GM18508 (cell line): ENCODE data around the gene C4BPB.
A peak's percentile ranks its signal among the peaks of the same experiment; 100 is the strongest.

ENCODE experiments used
- ATAC-seq: cut with Tn5 transposase; IDR thresholded peaks from one replicate; pipeline ENCODE4 v1.9.1; 2021; ENCODE audit warnings: moderate number of reproducible peaks; ENCODE audit not compliant: insufficient read depth, unreplicated experiment

Gene C4BPB

GRCh38 chr1:207079706-207080241 lies 8.9 kb upstream of the C4BPB start:
- ATAC-seq: no peak

- ATAC-seq: no peak
These were observed 7.6 kb upstream of the C4BPB start for GRCh38 chr1:207081088-207081487.

DNA sequence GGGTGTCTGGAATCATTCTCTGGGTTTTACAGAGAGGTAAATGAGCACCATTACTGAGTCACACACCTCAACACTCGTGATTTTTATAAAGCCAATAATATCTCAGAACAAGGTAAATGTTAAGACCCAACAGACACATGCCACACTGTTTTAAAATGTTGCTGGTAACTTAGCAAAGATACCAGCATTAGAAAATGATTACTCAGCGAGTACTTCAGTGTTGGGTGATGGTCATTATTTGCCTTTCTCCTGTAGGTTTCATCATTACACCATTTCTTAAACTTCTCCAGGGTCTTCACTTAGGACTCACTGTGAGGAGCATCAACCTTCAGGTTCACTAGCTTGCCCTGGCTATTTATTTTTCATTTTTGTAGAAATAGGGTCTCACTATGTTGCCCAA lies 6.9 kb upstream of the C4BPB start:
- no peak for ATAC-seq

GRCh38 chr1:207084232-207084631 lies 4.4 kb upstream of the C4BPB start:
- ATAC-seq: no peak

- no peak for ATAC-seq
These were observed 3.9 kb upstream of the C4BPB start for GRCh38 chr1:207084701-207085180.

- no peak for ATAC-seq
These were observed 2.8 kb upstream of the C4BPB start for GRCh38 chr1:207085887-207086286.

GRCh38 chr1:207088161-207088560 lies 499 bp upstream of the C4BPB start:
- ATAC-seq: no peak

GRCh38 chr1:207089627-207090355 lies 1.1 kb downstream of the C4BPB start:
- ATAC-seq: no peak

DNA sequence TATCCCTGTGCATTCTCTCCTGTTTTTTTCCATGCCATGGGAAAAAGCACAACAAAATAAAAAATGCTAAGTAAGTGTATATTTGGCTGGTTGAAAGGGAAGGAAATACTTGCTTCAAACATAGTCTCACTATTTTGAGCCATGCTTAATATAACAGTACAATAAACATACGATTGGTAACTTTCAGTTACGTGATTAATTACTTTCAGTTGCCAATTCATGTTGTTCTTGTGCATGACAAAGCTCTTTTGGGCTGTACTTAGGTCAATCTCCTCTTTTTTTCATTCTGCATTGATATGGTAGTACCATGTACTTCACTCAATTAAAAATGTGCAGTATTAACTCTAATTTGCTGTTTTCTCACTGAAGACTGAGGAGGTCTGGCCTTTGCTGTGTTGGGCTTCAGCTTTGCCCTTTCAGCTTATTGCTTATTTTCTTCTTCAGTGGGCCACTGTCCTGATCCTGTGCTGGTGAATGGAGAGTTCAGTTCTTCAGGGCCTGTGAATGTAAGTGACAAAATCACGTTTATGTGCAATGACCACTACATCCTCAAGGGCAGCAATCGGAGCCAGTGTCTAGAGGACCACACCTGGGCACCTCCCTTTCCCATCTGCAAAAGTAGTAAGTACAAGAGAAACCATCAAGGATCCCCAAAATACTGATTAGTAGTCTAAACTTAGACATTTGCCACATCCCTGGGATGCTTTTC lies 2.7 kb downstream of the C4BPB start:
- ATAC-seq: no peak

GRCh38 chr1:207093944-207094343 lies 5.3 kb downstream of the C4BPB start:
- no peak for ATAC-seq

GRCh38 chr1:207097871-207098324 lies 9.2 kb downstream of the C4BPB start:
- ATAC-seq: peak; percentile 80

- no peak for ATAC-seq
These were observed 13.1 kb downstream of the C4BPB start for GRCh38 chr1:207101720-207102119.

- no peak for ATAC-seq
These were observed 13.5 kb downstream of the C4BPB start for GRCh38 chr1:207102146-207102545.

DNA sequence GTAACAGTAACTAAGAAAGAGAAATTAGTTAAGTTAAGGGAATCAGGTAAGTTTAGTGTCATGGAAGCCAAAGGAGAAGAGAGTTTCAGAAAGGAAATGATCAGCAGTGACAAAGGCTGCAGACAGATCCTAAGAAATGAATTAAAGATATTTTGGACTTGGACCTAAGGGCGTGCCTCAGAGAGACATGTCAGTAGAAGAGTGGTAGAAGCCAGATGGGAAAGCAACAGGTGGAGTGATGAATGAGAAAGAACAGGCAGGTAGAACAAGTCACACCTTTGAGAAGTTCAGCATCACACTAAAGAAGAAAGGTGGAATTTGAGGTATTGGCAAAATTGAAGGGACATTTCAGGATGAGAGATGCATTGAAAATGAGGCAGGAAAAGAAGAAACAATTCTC lies 14.0 kb downstream of the C4BPB start:
- no peak for ATAC-seq

DNA sequence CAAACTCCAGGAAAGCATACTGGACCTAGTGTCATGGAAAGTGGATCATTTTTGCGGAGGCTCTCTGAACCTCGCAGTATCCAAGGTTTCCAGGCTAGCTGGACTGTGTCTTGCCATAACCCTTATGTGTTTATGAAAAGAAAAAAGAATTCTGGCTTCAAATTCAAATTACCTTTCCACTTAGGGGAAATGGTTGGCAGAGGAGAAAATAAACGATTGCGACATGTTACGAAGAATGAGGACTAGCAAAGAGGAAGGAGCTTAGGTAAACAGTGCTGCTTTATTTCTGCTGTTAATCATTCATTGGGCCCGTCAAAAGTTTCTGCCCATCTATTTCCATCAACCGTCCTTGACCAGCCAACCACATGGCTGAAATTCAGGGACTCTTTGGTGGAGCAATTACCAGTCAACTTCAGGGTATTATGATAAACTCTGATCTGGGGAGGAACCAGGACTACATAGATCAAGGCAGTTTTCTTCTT lies 15.3 kb downstream of the C4BPB start, which contains the start of gene C4BPA:
Gene C4BPA (plus strand): TSS at position 342 of the 482 bp plus-strand sequence. CDS start 8,793 bp downstream, outside the sequence.
- ATAC-seq: no peak

DNA sequence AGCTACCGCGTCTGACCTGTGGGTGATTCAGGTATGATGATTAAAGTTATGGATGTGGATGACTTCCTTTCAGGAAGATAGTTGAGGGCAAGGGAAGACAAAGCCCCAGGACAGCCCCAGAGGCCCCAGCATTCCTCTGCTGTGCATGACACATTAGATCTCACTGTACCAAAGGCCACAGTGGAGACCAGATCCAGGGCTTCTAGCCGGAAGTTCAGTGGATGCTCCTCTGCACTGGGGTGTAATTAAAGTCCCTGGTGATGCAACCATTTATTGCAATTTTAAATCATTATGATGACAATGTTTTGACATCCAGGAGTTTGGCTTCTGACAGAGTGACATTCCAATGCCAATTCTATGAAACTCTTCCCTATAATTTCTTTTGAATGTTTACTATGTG lies 20.3 kb downstream of the C4BPB start:
- ATAC-seq: no peak

DNA sequence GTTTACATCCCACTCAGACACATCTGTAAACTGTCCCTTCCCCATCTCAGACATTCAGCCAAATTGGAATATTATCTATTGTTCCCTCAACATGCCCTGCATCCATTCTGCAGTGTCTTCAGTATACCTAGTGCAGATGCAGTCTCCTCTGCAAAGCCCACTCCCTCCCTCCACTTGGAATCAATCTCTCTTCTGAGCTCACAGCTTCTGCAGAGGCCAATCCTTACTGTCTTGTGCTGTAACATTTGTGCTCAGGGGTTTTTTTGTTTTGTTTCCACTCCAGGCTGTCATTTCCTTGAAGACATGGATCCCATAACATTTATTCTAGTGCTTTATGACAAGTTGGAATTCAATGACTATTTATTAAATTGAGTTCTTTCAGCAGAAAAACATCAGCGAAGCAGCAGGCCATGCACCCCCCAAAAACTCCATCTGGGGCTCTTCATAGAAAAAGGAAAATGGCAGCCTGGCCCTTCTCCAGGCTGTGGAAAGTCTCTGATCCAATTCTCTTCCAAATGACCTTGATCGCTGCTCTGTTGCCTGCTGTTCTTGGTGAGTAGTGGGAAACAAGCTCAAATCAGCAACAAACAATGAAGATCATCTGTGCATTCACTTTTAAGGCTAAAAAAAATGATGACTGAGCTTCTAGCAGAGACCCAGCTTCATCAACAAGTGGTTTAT lies 24.1 kb downstream of the C4BPB start:
- no peak for ATAC-seq

- ATAC-seq: no peak
These were observed 26.6 kb downstream of the C4BPB start for GRCh38 chr1:207115269-207115668.

- ATAC-seq: no peak
These were observed 35.7 kb downstream of the C4BPB start for GRCh38 chr1:207124389-207124788.

DNA sequence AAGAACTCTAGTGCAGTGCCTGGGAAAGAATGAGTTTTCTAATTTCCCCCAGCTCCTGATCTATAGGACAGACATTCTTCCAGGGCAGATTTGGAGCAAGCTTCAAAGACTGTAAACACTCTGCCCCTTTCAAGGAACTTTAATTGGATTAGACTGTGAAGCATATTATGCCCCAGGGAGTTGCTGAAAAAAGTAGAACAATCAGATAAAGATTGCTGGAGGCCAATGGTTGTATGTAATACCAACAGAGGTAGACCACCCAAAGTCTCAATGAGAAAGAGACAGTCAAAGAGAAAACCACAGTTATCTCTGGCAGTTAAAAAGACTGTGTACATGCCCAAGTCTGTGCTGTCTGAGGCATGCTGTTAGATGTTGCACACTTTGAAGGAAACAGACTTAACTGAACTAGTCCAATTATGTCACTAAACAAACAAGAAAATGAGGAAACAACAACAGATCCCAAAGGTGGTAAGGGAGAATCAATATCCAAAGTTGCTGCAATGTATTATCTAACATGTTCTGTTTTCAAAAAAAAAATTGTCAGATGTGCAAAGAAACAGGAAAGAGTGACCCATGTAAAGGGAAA lies 39.8 kb downstream of the C4BPB start:
- no peak for ATAC-seq
